WTC11 (cell line): ENCODE results near the gene C2orf49. TPM values are rescaled to one million over a fixed set of nuclear protein-coding genes. Genes with fewer than 3 reads are reported as not detected.

ENCODE experiments used
- ATAC-seq: fragments of 200-7000 bp; cut with Tn5 transposase; 2 replicates; pipeline ENCODE4 v1.10.0; 2021; ENCODE audit warnings: mild to moderate bottlenecking, moderate library complexity
- CTCF ChIA-PET: fragments of 300-600 bp; sonication (Branson Sonifier 250); formaldehyde crosslinking; loops from one replicate; lab custom pipeline; 2021; ENCODE audit warnings: antibody characterized with exemption; lab: Charles Lee
- POLR2A ChIA-PET: fragments of 350-600 bp; sonication (Branson Sonifier 250); formaldehyde crosslinking; loops from one replicate; lab custom pipeline; 2021; ENCODE audit warnings: antibody characterized with exemption; lab: Charles Lee
- DNase-seq: peaks from one replicate; pipeline ENCODE4 v3.0.0; 2021; ENCODE audit warnings: low spot score
- H3K27ac Mint-ChIP-seq: 2 replicates; pipeline ENCODE4 v1.8.0; 2021; ENCODE audit warnings: mixed read lengths
- H3K27me3 Mint-ChIP-seq: 2 replicates; pipeline ENCODE4 v1.8.0; 2021; ENCODE audit warnings: low read depth, mild to moderate bottlenecking, moderate library complexity, mixed read lengths
- H3K36me3 Mint-ChIP-seq: 2 replicates; pipeline ENCODE4 v1.8.0; 2021; ENCODE audit warnings: mixed read lengths
- H3K4me1 Mint-ChIP-seq: 2 replicates; pipeline ENCODE4 v1.8.0; 2022; ENCODE audit warnings: mixed read lengths
- H3K4me3 Mint-ChIP-seq: 2 replicates; pipeline ENCODE4 v1.8.0; 2021; ENCODE audit warnings: mild to moderate bottlenecking, moderate library complexity, mixed read lengths
- H3K9me3 Mint-ChIP-seq: 2 replicates; pipeline ENCODE4 v1.8.0; 2021; ENCODE audit warnings: mixed read lengths
- MXD4 ChIP-seq: fragments of 250-450 bp; sonication (Bioruptor Pico); IDR thresholded peaks from 2 replicates; pipeline ENCODE4 v1.8.0; 2021; ENCODE audit warnings: mild to moderate bottlenecking, moderate library complexity, borderline replicate concordance
- NR3C1 ChIP-seq: sonication (generic); formaldehyde crosslinking; conservative IDR thresholded peaks from 2 replicates; pipeline ENCODE4 v1.8.1; 2023; ENCODE audit warnings: low read depth, mild to moderate bottlenecking, missing genetic modification reagents
- RORB ChIP-seq: fragments of 250-450 bp; sonication (Bioruptor Pico); IDR thresholded peaks from 2 replicates; pipeline ENCODE4 v1.9.0; 2021; ENCODE audit warnings: mild to moderate bottlenecking
- ZNF396 ChIP-seq: fragments of 250-450 bp; sonication (Bioruptor Pico); IDR thresholded peaks from 2 replicates; pipeline ENCODE4 v1.8.0; 2021; ENCODE audit warnings: mild to moderate bottlenecking, moderate library complexity, borderline replicate concordance
- ZNF416 ChIP-seq: fragments of 250-450 bp; sonication (Bioruptor Pico); IDR thresholded peaks from 2 replicates; pipeline ENCODE4 v1.9.0; 2021; ENCODE audit warnings: mild to moderate bottlenecking, inconsistent platforms
- total RNA-seq: library from RNA; stranded (reverse); gene quantifications from 3 replicates; pipeline ENCODE4 v1.2.3, GENCODE V29; 2021
- TF ChIP-seq, protein P1 (sequence below): sonication (generic); formaldehyde crosslinking; IDR thresholded peaks from 2 replicates; pipeline ENCODE4 v1.8.1; 2023; ENCODE audit warnings: mild to moderate bottlenecking, missing genetic modification reagents
- TF ChIP-seq, protein P2 (sequence below): sonication (generic); formaldehyde crosslinking; IDR thresholded peaks from 2 replicates; pipeline ENCODE4 v1.8.1; 2023; ENCODE audit warnings: mild to moderate bottlenecking, moderate library complexity, missing genetic modification reagents
- TF ChIP-seq, protein P3 (sequence below): fragments of 250-450 bp; sonication (Bioruptor Pico); conservative IDR thresholded peaks from 2 replicates; pipeline ENCODE4 v1.9.0; 2021; ENCODE audit warnings: mild to moderate bottlenecking
- TF ChIP-seq, protein P4 (sequence below): sonication (generic); formaldehyde crosslinking; IDR thresholded peaks from 2 replicates; pipeline ENCODE4 v1.8.0; 2023; ENCODE audit warnings: missing genetic modification reagents, mild to moderate bottlenecking, borderline replicate concordance
- TF ChIP-seq, protein P5 (sequence below): sonication (generic); formaldehyde crosslinking; IDR thresholded peaks from 2 replicates; pipeline ENCODE4 v1.8.1; 2022; ENCODE audit warnings: mild to moderate bottlenecking, moderate library complexity, missing genetic modification reagents
- TF ChIP-seq, protein P6 (sequence below): fragments of 200-600 bp; IDR thresholded peaks from 2 replicates; pipeline ENCODE4 v1.8.0; 2022; ENCODE audit warnings: antibody characterized with exemption
- TF ChIP-seq, protein P7 (sequence below): fragments of 250-450 bp; sonication (Bioruptor Pico); IDR thresholded peaks from 2 replicates; pipeline ENCODE4 v1.8.0; 2021; ENCODE audit warnings: mild to moderate bottlenecking
- TF ChIP-seq, protein P8 (sequence below): sonication (generic); formaldehyde crosslinking; IDR thresholded peaks from 2 replicates; pipeline ENCODE4 v1.8.1; 2023; ENCODE audit warnings: mild to moderate bottlenecking, missing genetic modification reagents
- TF ChIP-seq, protein P9 (sequence below): sonication (generic); formaldehyde crosslinking; IDR thresholded peaks from 2 replicates; pipeline ENCODE4 v1.8.1; 2023; ENCODE audit warnings: mild to moderate bottlenecking, missing genetic modification reagents, moderate library complexity

Gene C2orf49
- total RNA-seq, 1 experiment from 2014 or later, result 15.9 TPM

DNA sequence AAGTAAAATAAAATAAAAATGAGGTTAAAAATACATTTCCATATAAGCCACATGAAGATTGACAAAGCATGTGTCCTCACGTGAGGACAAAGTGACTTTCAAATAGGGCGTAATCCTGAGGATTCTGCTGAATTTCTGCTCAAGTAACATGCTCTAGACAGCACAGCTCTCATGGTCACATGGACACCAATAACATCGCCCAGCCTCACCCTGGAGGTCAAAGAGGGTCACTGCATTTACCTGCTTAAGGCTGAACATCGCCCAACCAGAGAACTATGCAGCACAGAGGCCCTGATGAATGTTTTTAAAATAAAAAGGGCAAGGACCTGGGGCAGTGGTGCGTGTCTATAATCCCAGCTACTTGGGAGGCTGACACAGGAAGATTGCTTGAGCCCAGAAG is 38.0 kb upstream of the C2orf49 start (continued):
- TF ChIP-seq, protein P1, sequence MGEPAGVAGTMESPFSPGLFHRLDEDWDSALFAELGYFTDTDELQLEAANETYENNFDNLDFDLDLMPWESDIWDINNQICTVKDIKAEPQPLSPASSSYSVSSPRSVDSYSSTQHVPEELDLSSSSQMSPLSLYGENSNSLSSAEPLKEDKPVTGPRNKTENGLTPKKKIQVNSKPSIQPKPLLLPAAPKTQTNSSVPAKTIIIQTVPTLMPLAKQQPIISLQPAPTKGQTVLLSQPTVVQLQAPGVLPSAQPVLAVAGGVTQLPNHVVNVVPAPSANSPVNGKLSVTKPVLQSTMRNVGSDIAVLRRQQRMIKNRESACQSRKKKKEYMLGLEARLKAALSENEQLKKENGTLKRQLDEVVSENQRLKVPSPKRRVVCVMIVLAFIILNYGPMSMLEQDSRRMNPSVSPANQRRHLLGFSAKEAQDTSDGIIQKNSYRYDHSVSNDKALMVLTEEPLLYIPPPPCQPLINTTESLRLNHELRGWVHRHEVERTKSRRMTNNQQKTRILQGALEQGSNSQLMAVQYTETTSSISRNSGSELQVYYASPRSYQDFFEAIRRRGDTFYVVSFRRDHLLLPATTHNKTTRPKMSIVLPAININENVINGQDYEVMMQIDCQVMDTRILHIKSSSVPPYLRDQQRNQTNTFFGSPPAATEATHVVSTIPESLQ (CRISPR knock-in tag), result no peak
- TF ChIP-seq, protein P2, sequence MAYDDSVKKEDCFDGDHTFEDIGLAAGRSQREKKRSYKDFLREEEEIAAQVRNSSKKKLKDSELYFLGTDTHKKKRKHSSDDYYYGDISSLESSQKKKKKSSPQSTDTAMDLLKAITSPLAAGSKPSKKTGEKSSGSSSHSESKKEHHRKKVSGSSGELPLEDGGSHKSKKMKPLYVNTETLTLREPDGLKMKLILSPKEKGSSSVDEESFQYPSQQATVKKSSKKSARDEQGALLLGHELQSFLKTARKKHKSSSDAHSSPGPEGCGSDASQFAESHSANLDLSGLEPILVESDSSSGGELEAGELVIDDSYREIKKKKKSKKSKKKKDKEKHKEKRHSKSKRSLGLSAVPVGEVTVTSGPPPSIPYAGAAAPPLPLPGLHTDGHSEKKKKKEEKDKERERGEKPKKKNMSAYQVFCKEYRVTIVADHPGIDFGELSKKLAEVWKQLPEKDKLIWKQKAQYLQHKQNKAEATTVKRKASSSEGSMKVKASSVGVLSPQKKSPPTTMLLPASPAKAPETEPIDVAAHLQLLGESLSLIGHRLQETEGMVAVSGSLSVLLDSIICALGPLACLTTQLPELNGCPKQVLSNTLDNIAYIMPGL (CRISPR knock-in tag), result no peak
- TF ChIP-seq, protein P3, sequence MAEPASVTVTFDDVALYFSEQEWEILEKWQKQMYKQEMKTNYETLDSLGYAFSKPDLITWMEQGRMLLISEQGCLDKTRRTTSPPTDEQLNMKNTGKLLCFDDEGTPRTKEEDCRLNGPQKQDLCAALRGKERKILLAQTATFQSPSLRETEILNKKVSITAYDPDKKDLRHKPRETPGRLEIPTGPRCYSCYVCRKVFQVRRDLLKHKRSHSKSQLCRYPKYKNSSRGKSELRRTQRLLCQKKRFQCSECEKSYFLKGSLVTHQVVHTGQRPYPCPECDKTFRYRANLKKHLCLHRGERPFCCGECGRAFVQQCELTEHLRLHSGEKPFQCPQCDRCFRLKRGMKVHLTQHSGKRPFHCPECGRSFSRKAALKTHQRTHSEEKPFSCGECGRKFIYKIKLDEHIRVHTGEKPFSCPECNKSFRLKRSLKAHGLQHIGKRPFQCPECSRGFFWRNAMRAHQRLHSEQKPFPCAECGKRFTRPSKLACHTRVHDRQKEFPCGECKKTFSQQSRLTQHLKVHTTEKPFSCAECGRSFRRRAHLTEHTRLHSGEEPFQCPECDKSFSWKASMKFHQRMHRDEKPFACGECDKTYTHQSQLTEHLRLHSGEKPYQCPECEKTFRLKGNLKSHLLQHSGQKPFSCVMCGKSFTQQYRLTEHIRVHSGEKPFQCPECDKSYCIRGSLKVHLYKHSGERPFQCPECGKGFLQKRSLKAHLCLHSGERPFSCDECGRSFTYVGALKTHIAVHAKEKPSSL (CRISPR knock-in tag), result no peak
- TF ChIP-seq, protein P4, sequence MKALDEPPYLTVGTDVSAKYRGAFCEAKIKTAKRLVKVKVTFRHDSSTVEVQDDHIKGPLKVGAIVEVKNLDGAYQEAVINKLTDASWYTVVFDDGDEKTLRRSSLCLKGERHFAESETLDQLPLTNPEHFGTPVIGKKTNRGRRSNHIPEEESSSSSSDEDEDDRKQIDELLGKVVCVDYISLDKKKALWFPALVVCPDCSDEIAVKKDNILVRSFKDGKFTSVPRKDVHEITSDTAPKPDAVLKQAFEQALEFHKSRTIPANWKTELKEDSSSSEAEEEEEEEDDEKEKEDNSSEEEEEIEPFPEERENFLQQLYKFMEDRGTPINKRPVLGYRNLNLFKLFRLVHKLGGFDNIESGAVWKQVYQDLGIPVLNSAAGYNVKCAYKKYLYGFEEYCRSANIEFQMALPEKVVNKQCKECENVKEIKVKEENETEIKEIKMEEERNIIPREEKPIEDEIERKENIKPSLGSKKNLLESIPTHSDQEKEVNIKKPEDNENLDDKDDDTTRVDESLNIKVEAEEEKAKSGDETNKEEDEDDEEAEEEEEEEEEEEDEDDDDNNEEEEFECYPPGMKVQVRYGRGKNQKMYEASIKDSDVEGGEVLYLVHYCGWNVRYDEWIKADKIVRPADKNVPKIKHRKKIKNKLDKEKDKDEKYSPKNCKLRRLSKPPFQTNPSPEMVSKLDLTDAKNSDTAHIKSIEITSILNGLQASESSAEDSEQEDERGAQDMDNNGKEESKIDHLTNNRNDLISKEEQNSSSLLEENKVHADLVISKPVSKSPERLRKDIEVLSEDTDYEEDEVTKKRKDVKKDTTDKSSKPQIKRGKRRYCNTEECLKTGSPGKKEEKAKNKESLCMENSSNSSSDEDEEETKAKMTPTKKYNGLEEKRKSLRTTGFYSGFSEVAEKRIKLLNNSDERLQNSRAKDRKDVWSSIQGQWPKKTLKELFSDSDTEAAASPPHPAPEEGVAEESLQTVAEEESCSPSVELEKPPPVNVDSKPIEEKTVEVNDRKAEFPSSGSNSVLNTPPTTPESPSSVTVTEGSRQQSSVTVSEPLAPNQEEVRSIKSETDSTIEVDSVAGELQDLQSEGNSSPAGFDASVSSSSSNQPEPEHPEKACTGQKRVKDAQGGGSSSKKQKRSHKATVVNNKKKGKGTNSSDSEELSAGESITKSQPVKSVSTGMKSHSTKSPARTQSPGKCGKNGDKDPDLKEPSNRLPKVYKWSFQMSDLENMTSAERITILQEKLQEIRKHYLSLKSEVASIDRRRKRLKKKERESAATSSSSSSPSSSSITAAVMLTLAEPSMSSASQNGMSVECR (CRISPR knock-in tag), result no peak

DNA sequence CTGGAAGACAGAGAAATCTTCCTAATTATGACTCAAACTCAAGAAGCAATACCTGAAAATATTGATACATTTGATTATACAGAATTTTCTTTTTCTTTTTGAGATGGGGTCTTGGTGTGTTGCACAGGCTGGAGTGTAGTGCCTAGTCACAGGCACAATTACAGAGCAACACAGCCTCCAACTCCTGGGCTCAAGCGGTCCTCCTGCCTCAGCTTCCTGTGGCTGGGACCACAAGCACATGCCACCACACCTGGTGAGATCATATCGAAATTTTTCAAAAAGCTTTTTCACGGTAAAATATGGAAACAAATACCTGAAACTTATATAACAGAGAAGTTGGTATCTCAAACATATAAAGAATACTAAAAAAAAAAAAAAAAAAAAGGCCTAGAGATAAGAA is 35.7 kb upstream of the C2orf49 start:
- TF ChIP-seq ZNF416 (CRISPR knock-in tag) (no peak), NR3C1 (CRISPR knock-in tag) (no peak), ZNF396 (no peak)
- TF ChIP-seq, protein P5, sequence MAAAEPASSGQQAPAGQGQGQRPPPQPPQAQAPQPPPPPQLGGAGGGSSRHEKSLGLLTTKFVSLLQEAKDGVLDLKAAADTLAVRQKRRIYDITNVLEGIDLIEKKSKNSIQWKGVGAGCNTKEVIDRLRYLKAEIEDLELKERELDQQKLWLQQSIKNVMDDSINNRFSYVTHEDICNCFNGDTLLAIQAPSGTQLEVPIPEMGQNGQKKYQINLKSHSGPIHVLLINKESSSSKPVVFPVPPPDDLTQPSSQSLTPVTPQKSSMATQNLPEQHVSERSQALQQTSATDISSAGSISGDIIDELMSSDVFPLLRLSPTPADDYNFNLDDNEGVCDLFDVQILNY (CRISPR knock-in tag), result no peak
- TF ChIP-seq, all 79 proteins: peak for 0
- DNase-seq (no peak), ATAC-seq (no peak)
- ChIA-PET POLR2A (interaction anchor here (0.7 kb wide), 1 partner anchor 1637 kb away, joined by 12 read pairs; no protein-coding TSS in a partner anchor), CTCF (interaction anchor here (0.6 kb wide), 2 partner anchors 57 to 63 kb away, joined by 4 to 5 read pairs; no protein-coding TSS in a partner anchor)
- Mint-ChIP-seq H3K27me3 (no peaks in the 10 kb centered on the region), H3K4me3 (no peak overlapping the region), H3K36me3 (peaks cover 20% of the 10 kb centered on the region), H3K9me3 (no peaks in the 10 kb centered on the region), H3K27ac (no peak overlapping the region), H3K4me1 (no peaks in the 10 kb centered on the region)

DNA sequence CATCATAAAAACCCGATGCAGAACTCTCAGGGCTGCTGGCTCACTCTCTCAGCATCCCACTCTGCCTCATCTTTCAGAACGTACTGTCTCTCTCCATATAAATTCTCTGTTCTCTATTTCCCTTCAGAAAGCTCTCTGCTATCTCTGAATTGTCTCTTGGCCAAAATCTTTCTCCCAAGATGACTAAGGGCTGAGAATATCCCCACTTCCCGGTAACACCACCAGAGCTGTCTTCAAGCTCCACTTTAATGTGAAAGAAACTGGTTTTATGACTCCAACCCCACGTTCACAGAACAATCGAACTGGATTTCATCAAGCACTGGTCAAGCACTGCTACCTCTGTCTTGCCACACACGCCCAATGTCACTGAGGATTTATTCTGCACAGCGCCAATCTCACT is 30.2 kb upstream of the C2orf49 start:
- Mint-ChIP-seq H3K27me3 (no peaks in the 10 kb centered on the region), H3K27ac (peak overlapping the region; percentile 45; the same call in 1 of the 2 replicates), H3K4me3 (no peak overlapping the region), H3K36me3 (peaks cover 18% of the 10 kb centered on the region), H3K9me3 (no peaks in the 10 kb centered on the region), H3K4me1 (peaks cover 19% of the 10 kb centered on the region)
- ATAC-seq (no peak), DNase-seq (no peak)
- ChIA-PET CTCF (no interaction called here), POLR2A (no interaction called here)
- TF ChIP-seq, protein P6, sequence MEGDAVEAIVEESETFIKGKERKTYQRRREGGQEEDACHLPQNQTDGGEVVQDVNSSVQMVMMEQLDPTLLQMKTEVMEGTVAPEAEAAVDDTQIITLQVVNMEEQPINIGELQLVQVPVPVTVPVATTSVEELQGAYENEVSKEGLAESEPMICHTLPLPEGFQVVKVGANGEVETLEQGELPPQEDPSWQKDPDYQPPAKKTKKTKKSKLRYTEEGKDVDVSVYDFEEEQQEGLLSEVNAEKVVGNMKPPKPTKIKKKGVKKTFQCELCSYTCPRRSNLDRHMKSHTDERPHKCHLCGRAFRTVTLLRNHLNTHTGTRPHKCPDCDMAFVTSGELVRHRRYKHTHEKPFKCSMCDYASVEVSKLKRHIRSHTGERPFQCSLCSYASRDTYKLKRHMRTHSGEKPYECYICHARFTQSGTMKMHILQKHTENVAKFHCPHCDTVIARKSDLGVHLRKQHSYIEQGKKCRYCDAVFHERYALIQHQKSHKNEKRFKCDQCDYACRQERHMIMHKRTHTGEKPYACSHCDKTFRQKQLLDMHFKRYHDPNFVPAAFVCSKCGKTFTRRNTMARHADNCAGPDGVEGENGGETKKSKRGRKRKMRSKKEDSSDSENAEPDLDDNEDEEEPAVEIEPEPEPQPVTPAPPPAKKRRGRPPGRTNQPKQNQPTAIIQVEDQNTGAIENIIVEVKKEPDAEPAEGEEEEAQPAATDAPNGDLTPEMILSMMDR, result no peak
- TF ChIP-seq, protein P7, sequence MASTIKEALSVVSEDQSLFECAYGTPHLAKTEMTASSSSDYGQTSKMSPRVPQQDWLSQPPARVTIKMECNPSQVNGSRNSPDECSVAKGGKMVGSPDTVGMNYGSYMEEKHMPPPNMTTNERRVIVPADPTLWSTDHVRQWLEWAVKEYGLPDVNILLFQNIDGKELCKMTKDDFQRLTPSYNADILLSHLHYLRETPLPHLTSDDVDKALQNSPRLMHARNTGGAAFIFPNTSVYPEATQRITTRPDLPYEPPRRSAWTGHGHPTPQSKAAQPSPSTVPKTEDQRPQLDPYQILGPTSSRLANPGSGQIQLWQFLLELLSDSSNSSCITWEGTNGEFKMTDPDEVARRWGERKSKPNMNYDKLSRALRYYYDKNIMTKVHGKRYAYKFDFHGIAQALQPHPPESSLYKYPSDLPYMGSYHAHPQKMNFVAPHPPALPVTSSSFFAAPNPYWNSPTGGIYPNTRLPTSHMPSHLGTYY, result no peak
- no peak for TF ChIP-seq MXD4 (CRISPR knock-in tag)
- TF ChIP-seq NR3C1 (CRISPR knock-in tag), result no peak
- TF ChIP-seq, protein P8, sequence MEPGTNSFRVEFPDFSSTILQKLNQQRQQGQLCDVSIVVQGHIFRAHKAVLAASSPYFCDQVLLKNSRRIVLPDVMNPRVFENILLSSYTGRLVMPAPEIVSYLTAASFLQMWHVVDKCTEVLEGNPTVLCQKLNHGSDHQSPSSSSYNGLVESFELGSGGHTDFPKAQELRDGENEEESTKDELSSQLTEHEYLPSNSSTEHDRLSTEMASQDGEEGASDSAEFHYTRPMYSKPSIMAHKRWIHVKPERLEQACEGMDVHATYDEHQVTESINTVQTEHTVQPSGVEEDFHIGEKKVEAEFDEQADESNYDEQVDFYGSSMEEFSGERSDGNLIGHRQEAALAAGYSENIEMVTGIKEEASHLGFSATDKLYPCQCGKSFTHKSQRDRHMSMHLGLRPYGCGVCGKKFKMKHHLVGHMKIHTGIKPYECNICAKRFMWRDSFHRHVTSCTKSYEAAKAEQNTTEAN, result no peak
- TF ChIP-seq, protein P9, sequence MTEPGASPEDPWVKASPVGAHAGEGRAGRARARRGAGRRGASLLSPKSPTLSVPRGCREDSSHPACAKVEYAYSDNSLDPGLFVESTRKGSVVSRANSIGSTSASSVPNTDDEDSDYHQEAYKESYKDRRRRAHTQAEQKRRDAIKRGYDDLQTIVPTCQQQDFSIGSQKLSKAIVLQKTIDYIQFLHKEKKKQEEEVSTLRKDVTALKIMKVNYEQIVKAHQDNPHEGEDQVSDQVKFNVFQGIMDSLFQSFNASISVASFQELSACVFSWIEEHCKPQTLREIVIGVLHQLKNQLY (CRISPR knock-in tag), result no peak
- no peak for TF ChIP-seq RORB
